SKM-1 (cell line): Measurements from ENCODE around the gene SREK1.
A peak's percentile ranks its signal among the peaks of the same experiment; 100 is the strongest.

Experiments
- DNase-seq: peaks from one replicate; lab custom pipeline; 2025; ENCODE audit not compliant: unreplicated experiment; lab: John Stamatoyannopoulos, UW

SREK1 gene

DNA sequence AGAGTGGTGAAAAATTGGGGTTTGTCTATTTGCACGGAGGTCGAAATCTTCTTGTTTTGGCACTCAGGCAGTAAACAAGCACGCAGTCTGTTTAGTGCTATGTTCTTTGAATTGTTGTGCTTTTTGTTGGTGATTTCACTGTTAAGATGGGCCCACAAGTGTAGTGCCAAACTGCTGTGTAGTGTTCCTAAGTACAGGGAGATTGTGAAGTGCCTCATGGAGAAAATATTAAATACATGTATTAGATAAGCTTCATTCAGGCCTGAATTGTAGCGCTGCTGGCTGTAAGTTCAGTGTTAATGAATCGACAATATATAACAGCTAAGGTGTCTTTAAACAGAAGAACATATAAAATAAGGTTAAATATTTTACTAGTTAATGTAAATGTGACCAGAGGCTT lies 17.3 kb downstream of the SREK1 start:
- DNase-seq, result no peak

DNA sequence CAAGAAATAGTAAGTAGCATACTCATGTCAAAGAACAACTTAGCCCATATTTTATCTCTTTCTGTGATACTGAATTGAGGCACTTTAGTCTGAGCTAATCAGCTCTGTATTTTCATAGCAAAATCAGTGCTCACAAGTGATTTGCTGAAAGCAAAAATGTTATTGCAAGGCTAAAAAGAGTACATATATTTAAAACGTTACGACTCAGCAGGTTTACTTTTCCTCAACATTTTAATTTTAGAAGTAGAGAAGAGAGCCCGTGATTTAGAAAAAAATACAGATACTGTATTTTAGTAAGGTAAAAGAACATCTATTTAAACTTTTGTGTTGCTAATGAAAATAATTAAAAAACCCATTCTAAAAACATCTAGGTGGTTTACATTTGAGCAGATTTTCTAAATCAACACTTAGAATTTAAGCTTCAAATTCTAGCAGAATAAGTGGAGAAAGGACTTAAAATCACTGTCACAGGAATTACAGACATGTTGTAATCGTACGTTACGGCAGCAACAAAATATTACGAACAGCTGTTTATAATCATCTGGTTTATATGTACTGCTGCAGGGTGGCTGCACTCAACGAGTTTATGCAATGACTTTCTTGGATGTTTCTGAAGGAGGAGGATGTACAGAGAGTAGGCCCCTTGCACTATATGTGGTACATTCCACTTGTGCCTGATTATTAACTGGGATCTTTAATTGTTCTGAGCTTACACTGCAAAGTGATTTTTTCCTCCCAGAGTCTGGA lies 20.1 kb downstream of the SREK1 start:
- DNase-seq, result no peak

DNA sequence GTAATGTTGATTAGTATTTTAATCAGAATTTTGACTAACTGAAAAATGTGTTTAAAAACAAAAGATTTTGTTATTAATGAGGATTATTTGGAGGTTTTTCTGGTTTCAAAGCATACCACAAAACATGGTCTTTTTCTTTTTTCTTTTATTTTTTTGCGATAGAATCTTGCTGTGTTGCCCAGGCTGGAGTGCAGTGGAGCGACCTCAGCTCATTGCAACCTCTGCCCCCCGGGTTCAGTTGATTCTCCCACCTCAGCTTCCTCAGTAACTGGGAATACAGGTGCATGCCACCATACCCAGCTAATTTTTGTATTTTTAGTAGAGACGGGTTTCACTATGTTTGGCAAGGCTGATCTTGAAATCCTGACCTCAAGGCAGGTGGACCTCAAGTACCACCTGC lies 24.1 kb downstream of the SREK1 start:
- DNase-seq, result no peak

DNA sequence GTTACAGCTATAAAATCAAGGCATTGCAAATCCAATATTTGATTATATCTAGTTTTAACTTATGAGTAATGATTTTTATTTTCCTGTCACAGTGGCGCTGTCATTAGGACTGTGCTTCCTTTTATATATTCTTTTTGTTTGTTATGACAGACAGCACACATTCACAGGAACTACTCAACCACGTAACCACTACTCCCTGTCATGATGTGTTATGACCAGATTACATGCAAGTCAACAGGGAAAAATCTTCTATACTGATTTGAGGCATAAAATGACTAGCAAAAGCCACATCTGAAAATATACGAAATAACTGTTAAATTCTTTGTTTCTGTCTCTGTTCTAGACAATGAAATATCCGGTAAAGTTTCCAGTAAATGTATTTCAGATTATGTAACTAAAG lies 25.4 kb downstream of the SREK1 start:
- DNase-seq, result no peak

DNA sequence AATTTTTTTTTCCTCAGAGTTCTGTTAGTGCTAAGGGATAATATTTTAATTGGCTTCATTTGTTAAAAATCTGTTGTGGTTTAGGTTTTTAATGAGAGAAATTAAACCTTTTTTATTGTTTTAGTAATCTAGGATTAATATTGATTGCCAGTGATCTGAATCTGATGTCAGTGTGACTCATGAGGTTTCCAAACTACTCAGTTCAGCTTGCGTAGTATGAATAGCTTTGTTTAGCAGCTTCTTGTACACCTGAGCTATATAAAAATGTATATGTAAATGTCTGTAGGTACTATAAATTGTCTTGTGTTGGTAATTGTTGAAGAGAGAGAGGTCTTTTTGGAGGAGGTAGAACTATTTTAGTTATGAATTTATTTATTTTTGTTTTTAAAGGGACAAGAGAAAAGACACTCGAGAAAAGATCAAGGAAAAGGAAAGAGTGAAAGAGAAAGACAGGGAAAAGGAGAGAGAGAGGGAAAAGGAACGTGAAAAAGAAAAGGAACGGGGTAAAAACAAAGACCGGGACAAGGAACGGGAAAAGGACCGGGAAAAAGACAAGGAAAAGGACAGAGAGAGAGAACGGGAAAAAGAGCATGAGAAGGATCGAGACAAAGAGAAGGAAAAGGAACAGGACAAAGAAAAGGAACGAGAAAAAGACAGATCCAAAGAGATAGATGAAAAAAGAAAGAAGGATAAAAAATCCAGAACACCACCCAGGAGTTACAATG lies 26.3 kb downstream of the SREK1 start:
- DNase-seq, result no peak

DNA sequence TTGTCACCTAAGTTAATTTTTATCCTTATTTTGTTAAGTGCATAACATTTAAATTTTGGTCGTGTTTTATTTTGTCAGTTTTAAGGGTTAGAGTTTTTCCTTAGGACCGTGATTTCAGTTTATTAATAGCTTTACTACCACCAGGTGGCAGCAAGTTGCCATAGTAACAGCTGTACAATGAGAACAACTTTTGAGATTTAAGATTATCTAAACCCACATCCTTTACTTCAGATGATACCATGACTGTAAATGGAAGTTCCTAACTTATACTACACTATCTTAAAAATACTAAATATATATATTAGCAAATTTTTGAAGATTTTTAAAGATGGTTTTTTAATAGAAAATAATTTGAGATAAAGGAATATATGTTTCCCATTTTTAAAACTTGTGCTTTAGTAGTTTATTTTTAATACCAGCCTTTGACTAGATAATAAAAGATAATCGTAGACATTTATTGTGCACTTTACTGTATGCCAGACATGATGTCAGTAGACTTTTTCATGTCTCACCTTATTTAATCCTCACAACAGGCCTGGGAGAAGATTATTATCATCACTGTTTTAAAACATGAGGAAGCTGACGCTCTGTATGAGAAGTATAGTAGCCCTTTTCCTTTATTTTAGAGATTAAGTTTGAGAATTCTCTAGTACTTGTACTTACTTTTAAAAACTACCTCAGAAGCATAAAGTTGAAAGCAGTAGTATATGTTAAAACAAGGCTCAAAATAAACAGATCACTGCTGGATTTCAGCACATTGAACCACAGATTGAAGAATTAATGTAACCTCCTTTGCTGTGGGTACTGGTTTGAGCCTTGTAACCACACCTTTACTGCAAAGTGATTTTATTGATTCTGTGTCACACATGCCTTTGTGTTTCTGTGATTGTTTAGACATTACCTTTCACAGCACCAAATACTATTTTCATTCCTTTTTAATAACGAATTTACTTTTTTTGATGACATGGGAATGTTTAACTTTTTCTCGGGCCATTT lies 27.5 kb downstream of the SREK1 start:
- peak; percentile 27 for DNase-seq

DNA sequence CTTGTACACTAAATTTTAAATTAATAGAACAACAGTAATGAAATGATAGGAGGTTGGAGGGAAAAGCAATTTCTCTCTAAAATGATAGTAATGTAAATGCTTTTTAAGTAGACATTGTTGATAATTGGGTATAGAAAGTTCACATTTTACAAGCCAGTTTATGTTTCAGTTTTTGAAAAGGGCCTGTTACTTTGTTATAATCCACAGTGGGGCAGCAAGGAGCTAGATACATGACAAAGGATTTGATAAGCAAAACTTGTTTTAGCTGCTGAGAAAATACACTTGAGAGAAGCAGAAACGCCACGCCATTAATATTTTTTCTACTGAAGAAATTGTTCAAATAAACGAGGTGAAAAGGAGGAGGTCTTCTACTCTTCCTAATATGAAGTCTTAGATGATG lies 30.2 kb downstream of the SREK1 start:
- DNase-seq, result no peak

DNA sequence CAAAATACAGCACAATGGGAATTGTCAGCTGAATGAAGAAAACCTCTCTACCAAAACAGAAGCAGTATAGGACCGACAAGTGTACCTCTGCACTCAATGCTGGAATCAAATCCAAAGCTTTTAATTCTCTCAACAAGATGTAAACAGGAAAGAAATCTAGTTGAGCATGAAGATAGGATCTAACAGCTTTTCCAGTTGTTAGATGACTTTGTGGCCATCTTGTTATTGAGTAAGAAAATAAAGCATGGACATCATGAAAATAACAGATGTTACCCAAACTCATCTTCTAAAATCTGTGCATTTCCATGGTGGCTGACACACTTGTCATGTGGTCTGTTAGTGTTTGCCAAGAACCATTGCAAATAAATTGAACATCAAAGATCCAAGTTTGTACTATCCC lies 34.7 kb downstream of the SREK1 start:
- DNase-seq, result no peak

DNA sequence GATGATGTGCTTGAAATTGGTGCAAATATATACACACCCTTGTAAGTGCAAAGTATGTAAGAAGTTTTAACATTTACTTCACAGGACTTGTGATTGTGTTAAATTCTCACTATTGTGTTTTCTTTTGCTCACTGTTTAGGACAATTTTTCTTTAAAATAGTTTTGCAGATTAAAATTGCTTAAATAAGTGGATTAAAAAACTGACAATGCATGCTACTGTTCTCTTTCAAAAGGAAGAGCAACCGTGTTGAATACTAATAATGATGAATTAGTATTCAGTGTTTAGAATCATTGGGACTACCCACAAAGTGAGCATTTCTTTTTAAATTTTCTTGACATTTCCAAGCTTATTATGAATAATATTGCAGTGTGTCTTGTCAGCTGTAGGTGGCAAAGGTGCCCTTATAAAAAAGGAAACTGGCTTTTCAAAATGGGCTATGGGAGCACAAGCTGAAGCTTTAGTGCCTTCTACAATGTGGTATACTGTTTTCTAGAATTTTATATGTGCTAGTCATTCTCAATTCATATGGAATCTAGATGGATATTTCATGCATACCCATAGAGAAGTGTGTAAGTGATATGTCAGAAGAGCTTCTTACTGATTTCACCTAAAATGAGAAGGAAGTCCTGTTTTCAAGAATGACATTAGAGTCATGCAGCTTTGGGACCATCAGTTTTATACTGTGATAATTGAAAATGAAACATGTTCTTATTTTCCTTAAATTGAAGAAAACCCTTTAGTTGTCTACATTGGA lies 35.4 kb downstream of the SREK1 start:
- DNase-seq, result no peak

DNA sequence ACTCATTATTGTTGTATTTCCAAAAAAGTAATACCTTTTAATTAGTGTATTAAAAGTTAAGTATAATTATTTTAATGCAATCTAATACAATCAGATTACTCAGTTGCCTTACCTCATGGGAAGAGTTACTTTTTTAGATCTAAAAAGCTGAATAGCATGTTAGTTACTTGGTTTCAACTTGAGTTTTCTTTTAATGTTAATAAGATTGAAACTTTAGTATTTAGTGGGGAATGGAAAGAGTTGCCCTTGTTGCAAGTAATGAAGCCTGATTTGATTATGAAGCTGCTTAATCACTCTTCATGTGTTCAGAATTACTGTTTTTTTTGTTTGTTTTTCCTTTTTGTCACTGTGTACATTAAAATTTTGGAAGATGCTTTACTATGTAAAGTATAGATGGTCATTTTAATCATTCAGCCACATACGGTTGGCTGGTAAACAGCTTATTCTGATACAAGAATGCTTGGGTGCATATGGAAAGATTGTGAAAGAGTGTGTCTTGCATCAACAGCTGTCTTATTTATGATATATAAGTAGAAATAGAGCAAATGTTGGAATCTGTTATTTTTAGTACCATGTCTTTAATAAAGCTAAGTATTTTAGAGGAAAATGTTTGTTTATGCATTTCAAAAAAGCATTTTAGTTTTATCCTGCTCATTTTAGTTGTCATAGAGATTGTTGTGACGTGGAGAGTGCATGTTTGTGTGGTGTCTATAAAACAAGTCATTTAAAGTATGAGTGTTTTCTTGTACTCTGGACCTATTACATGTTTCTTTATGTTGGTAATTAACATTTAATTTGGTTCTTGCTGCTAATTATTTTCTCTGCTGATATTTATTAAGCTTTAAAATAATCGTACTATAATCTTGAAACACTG lies 36.4 kb downstream of the SREK1 start:
- DNase-seq, result no peak

DNA sequence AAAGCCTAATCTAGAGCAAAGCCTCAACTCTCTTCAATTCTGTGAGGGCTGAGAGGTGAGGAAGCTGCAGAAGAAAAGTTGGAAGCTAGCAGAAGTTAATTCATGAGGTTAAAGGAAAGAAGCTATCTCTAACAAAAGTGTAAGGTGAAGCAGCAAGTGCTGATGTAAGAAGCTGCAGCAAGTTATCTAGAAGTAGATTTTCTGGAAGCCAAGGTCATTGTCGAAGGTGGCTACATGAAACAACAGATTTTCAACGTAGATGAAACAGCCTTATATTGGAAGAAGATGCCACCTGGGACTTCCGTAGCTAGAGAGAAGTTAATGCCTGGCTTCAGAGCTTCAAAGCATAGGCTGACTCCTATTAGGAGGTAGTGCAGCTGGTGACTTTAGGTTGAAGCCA lies 42.0 kb downstream of the SREK1 start:
- DNase-seq, result no peak

DNA sequence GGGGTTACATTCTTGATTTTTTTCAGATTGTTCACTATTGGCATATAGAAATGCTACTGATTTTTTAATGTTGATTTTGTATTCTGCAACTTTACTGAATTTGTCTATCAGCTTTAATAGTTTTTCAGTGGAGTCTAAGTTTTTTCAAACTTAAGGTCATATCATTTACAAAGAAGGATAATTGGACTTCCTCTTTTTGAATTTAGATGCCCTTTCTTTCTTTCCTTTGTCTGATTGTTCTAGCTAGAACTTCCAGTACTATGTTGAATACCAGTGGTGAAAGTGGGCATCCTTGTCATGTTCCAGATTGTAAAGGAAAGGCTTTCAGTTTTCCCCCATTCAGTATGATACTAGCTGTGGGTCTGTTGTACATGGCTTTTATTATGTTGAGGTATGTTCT lies 49.3 kb downstream of the SREK1 start:
- DNase-seq, result no peak

DNA sequence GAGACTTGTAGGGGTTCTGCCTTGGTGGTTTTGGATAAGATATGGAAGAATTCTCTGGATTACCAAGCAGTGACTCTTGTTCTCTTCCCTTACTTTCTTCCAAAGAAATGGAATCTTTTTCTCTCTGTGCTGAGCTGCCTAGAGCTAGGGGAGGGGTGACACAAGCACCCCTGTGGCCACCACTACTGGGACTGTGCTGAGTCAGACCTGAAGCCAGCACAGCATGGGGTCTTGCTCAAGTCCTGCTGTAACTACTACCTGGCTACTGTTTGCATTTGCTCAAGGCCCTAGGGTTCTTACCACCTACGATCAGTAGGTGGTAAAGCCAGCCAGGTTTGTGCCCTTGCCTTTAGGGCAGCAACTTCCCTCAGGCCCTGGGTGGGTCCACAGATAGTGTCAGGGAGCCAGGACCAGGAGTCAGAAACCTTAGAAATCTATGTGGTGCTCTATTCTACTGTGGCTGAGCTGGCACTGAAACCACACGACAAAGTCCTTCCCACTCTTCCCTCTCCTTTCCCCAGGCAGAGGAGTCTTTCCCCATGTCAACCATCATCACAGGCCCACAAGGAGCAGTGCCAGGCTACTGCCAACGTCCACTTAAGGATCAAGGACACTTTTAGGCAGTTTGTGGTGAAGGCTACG lies 53.8 kb downstream of the SREK1 start:
- no peak for DNase-seq

DNA sequence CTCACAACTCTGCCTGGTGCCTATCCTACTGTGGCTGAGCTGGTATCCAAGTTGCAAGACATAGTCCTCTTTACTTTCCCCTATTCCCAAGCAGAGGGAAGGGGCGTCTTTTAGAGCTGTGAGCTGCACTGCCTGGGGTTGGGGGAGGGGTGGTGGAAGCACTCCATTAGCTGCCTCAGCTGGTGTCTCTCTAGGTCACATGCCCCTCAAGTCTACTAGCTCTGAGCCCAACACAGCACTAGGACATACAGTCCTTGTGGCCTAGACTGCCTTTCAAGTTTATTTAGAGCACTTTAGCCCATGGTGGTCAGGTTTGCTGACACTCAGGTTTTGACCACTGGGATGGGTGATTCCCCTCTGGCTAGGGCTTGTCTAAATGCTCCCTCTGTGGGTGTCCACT lies 54.7 kb downstream of the SREK1 start:
- DNase-seq, result no peak

DNA sequence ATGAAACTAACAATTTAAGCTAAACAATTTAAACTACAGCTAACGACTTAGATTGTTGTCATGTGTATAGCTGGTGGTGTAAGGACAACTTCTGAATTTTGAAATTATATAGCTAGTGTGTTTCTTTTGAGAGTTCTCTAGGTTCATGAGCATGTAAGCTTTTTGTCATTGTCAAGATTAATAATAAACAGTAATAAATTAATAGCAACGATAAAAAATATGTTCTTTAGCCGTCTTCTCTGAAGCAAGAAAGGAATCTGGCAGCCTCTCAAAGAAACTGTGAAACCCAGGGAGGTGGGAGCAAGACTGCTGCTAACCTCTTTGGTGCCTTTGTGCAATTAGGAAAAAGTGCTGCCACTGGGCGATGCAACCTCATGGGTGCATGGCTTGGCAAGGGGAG lies 59.4 kb downstream of the SREK1 start:
- no peak for DNase-seq

DNA sequence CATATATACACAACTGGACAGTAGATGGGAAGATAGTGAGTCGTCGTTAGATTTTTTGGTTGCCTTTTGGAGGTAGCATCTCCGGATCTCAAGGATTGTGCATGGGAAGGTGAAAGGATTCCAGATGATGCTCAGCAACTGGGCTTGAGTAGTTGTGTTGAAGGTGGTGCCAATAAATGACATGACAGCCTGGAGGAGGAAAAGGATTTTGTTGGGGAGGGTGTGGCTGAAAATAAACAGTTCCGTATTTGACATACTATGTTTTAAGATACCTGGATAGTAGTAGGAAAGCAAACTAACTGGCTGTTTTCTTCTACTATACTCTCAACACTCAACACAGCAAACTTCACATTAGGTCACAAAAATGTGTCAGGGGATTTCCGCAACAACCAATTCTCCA lies 62.4 kb downstream of the SREK1 start:
- no peak for DNase-seq

DNA sequence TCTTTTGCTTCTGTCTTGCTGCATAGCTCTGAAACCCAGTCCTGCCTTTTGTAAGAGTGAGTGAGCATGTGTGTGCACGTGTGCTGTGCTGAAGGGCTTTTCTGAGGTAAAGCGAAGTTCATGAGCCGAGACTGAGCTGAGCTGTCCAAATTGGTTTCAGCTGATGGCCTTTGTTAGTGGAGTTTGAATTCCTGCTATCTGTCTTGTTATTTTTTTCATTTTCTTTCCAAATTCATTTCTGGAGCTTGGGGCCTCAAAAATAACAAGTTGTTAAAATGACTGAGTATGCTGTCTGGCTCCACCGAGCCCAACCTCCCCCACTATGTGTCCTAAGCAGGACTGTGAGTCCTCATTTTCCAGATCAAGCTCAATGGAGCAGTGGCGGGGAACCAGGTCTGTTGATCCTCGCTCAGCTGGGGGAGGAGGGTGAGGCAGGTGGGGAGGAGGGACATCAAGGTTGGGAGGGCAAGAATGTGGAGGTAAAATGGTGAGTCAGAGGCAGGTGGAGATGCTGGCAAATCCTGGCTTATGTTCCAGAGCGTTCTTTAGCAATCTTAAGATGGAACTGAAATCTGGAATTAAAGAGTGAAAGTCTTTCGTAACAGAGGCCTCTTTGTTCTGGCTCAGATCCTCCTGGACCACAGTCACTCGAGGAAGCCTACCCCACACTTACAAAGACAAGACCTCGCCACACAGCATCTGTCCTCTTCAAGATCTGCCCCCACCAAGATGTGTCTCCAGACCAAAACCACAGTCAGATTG lies 63.9 kb downstream of the SREK1 start:
- DNase-seq, result no peak

DNA sequence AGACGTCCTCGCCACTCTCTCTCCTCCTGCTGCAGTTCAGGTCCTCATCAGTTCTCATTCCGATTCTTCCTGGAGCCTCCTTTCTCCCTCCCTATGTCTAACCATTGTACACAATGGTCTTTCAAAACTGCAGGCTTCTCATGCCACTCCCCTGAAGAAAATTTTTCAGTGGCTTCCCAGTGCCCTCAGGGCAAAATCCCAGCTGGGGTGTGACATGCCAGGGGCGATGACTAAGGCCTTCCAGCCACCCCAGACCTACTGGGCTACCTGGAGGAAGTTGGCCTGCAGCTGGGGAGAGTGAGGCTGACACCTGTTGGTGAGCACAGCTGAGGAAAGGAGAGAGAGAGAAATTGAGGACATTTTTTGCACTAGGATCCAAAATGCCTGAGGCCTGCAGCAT lies 65.2 kb downstream of the SREK1 start:
- no peak for DNase-seq

DNA sequence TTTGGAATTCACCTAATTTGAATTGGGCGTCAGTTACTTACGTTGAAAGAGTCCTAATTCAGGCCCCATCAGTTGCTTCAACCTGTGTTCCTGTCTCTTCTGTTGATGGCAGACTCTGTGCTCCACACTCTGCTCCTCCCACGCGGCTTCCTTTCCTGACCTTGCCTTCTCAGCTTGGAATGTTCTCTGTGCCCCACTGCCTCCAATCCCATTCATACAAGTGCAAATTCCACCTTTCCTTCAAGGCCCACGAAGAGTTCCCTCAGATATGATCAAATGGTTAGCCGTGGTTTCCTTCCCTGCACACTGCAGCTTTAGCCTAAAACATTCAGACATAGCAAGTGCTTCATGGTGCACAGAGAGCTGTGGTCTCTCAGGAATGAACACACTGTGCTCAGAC lies 65.7 kb downstream of the SREK1 start:
- DNase-seq, result no peak
